ENCODE measurements around the gene DCAF17.

DCAF17 gene

DNA sequence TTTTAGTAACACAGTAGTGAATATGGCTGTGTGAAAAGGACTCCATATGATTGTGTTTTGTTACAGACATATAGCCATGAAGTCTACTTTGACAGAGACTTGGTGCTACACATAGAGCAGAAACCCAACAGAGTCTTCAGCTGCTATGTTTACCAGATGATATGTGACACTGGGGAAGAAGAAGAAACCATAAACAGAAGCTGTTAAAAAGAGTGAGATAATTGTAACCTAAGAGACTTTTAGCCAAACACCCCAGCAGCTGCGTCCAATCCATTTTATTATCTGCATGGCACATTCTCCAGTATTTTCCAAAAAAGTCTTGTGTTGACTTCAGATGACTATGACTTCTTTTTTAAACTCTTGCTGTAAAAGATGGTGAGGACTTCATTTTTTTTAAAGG, 46.9 kb downstream of the DCAF17 start:
- DNase-seq (ENCODE audit: extremely low read depth, low read depth), result no peak
- TF ChIP-seq CTCF (IDR thresholded peaks at IDR 0.05; ENCODE audit: low read depth, low read length), result no peak

DNA sequence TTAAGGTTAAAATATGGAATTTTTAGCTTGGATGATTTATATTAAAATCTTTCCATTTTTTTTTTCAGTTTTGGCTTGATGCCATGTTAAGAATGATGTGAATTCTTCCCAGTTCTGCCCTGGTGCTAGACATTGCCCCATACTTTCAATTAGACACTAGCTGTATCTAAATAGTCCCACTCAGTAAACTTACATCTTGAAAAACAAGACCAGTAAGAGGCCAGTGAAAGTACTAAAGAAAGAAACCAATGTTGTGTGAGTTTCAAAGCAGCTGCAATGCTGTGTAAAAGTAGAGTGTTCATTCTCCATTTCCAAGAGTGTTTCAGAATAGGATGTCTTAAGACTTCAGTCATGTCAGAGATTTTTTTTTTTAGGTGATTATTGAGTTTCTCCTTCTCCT, 48.3 kb downstream of the DCAF17 start:
- DNase-seq (ENCODE audit: extremely low read depth, low read depth), result no peak
- TF ChIP-seq CTCF (IDR thresholded peaks at IDR 0.05; ENCODE audit: low read depth, low read length), result no peak

DNA sequence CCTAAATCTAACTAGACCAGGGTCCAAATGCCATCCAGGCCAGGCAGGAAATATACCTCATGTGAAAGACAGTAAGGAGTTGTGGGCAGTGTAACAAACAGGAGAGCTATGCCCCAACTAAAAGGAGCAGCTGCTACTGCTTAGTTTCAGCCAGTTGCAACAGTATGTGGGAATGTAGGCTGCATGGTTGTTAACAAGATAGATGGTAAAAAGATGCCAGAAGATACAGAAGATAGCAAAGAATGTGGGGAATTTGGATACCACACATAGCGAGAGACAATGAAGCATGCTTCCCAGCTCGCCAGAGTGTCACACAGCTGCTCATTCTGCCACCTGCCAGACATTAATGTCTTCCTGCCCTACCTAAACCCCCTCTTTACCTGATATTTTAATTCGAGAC, 48.9 kb downstream of the DCAF17 start:
- no peak for DNase-seq (ENCODE audit: extremely low read depth, low read depth)
- no peak for TF ChIP-seq CTCF (IDR thresholded peaks at IDR 0.05; ENCODE audit: low read depth, low read length)

DNA sequence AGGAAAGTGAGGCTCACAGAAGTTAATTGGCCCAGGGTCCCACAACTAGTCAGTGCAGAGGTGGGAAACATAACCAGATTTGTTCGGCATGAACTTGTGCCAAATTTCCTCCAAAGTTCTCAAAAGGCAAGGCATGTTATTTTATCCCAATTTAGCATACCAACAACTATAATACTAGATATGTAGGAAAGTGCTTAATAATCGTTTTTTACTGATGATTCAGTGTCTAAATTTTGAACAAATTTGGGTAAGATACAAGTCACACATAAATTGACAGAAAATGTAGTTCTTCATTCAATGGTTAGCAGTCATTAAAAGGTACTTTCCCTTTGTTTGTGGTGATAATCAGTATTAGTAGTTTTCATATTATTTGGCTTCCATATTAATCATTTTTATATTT, 49.8 kb downstream of the DCAF17 start:
- no peak for DNase-seq (ENCODE audit: extremely low read depth, low read depth)
- TF ChIP-seq CTCF (IDR thresholded peaks at IDR 0.05; ENCODE audit: low read depth, low read length), result no peak

DNA sequence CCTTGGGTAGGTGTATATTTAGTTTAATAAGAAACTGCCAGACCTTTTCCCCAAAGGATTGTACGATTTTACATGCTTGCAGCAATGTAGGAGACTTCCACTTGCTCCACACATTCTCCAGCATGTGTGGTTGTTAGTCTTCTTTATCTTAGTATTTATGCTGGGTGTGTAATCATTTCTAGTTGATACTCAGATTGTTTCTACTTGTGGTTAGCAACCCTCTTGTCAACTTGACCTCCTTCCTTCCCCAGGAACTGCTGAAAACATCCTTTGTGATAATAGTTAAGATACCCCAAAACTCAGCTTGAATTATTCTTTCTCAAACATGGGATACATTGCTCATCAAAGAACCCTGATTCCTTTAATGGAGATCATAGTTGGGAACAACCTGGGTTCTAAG, 51.1 kb downstream of the DCAF17 start:
- no peak for TF ChIP-seq CTCF (IDR thresholded peaks at IDR 0.05; ENCODE audit: low read depth, low read length)
- DNase-seq (ENCODE audit: extremely low read depth, low read depth), result no peak

DNA sequence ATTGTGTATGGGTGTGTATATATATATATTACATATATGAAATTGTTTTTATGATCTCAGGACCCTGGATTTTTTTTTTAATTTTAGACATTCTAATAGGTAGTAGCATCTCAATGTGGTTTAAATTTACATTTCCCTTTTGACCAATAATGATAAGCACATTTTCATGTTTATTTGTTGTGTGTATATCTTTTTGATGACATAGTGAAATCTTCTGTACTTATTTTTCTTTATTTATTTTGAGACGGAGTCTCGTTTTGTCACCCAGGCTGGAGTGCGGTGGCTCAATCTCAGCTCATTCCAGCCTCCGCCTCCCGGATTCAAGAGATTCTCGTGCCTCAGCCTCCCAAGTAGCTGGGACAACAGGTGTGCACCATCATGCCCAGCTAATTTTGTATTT, 53.2 kb downstream of the DCAF17 start:
- DNase-seq (ENCODE audit: extremely low read depth, low read depth), result no peak
- TF ChIP-seq CTCF (IDR thresholded peaks at IDR 0.05; ENCODE audit: low read depth, low read length), result no peak

DNA sequence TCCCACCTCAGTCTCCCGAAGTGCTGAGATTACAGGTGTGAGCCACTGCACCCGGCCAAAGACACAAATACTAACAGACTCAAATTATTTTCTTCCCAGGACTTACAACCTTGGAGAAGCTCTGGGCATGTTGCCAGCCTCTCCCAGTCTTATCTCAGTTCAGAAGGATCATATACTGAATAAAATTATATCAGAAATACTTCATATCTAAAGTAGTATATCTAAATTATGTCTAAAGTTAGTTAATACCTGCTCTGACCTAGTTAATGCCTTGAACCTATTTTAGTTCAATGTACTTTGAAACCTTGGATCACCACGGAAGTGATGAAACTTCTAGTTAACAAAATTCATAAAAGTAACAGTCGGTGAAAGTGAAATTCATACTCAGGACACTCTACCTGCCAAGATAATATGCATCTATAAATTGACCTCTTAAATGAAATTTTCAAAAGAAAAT, 53.8 kb downstream of the DCAF17 start:
- no peak for DNase-seq (ENCODE audit: extremely low read depth, low read depth)
- TF ChIP-seq CTCF (IDR thresholded peaks at IDR 0.05; ENCODE audit: low read depth, low read length), result no peak
